ENCODE data around the gene PARD3B. TPM values are rescaled to one million over a fixed set of nuclear protein-coding genes. Genes with fewer than 3 reads are reported as not detected.

Gene PARD3B
- total RNA-seq, 1 experiment from 2014 or later, result 7.6 TPM

DNA sequence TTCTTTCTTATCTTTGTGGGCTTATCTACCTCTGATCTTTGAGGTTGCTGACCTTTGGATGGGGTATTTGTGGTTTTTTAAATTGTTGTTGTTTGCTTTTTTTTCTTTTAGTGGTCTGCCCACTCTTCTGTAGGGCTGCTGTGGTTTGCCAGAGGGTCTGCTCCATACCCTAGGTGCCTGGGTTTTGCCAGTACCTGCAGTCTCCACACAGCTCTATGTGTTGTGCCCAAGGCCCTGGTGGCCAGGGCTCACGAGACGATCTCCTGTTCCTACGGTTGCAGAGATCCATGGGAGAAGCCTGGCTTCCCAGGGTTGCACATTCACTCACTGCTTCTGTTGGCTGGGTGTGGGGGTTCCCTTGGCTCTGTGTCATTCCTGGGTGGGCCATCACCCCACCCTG lies 87.1 kb downstream of the PARD3B start:
- ChIA-PET POLR2A (ENCODE audit: low non-redundant PET) (no interaction called here), CTCF (no interaction called here)
- BruUV-seq (replicated peaks), result no TSS peak
- Histone ChIP-seq H3K4me3 (ENCODE audit: low read depth, low read length, poor library complexity, severe bottlenecking) (no peak overlapping the region), H3K36me3 (ENCODE audit: insufficient read depth, low read length, poor library complexity, severe bottlenecking) (no peaks in the 10 kb centered on the region), H3K4me1 (ENCODE audit: insufficient read depth, low read length, poor library complexity, severe bottlenecking) (no peaks in the 10 kb centered on the region), H3K9me3 (ENCODE audit: low read depth, low read length, poor library complexity, severe bottlenecking) (no peaks in the 10 kb centered on the region), H3K27ac (ENCODE audit: low read depth, low read length, poor library complexity, severe bottlenecking) (no peak overlapping the region), H3K27me3 (replicated peaks; ENCODE audit: insufficient read depth, low read depth, low read length, poor library complexity) (no peaks in the 10 kb centered on the region)
- DNase-seq (ENCODE audit: low spot score), result no peak
- TF ChIP-seq, protein P1, sequence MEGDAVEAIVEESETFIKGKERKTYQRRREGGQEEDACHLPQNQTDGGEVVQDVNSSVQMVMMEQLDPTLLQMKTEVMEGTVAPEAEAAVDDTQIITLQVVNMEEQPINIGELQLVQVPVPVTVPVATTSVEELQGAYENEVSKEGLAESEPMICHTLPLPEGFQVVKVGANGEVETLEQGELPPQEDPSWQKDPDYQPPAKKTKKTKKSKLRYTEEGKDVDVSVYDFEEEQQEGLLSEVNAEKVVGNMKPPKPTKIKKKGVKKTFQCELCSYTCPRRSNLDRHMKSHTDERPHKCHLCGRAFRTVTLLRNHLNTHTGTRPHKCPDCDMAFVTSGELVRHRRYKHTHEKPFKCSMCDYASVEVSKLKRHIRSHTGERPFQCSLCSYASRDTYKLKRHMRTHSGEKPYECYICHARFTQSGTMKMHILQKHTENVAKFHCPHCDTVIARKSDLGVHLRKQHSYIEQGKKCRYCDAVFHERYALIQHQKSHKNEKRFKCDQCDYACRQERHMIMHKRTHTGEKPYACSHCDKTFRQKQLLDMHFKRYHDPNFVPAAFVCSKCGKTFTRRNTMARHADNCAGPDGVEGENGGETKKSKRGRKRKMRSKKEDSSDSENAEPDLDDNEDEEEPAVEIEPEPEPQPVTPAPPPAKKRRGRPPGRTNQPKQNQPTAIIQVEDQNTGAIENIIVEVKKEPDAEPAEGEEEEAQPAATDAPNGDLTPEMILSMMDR (conservative IDR thresholded peaks at IDR 0.05; ENCODE audit: low read depth, low read length), result no peak
- TF ChIP-seq EZH2 (IDR thresholded peaks at IDR 0.05; ENCODE audit: borderline replicate concordance, low read depth, low read length, poor library complexity, severe bottlenecking), result no peak
- intact Hi-C loops (cut with micrococcal nuclease; ENCODE audit: unreplicated experiment), result no loop called here

DNA sequence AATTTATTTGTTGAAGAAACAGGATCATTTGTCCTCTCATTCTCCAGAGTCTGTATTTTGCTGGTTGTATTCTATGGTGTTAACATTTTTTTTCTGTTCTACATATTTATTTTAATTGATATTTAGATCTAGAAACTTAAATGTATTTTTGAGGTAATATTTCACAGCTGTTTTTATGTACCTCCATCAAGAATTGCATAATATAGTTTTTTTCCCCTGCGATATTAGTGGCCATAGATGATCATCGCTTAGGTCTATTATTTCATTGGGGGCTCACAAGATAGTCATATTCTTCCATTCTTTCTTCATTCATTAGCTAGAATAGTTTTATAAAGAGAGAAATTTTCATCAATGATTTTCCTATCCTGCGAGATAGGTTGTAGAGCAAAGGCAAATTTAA lies 89.3 kb downstream of the PARD3B start:
- intact Hi-C loops (cut with micrococcal nuclease; ENCODE audit: unreplicated experiment), result no loop called here
- ChIA-PET POLR2A (ENCODE audit: low non-redundant PET) (no interaction called here), CTCF (no interaction called here)
- no peaks in the 10 kb centered on the region for H3K36me3 ChIP-seq (ENCODE audit: insufficient read depth, low read length, poor library complexity, severe bottlenecking)
- H3K4me3 ChIP-seq (ENCODE audit: low read depth, low read length, poor library complexity, severe bottlenecking), result no peak overlapping the region
- TF ChIP-seq EZH2 (IDR thresholded peaks at IDR 0.05; ENCODE audit: borderline replicate concordance, low read depth, low read length, poor library complexity, severe bottlenecking), result no peak
- TF ChIP-seq, protein P1 (conservative IDR thresholded peaks at IDR 0.05; ENCODE audit: low read depth, low read length), result no peak
- DNase-seq (ENCODE audit: low spot score), result no peak
- no peaks in the 10 kb centered on the region for H3K4me1 ChIP-seq (ENCODE audit: insufficient read depth, low read length, poor library complexity, severe bottlenecking)
- no TSS peak for BruUV-seq (replicated peaks)
- no peak overlapping the region for H3K27ac ChIP-seq (ENCODE audit: low read depth, low read length, poor library complexity, severe bottlenecking)
- no peaks in the 10 kb centered on the region for H3K9me3 ChIP-seq (ENCODE audit: low read depth, low read length, poor library complexity, severe bottlenecking)
- no peaks in the 10 kb centered on the region for H3K27me3 ChIP-seq (replicated peaks; ENCODE audit: insufficient read depth, low read depth, low read length, poor library complexity)

DNA sequence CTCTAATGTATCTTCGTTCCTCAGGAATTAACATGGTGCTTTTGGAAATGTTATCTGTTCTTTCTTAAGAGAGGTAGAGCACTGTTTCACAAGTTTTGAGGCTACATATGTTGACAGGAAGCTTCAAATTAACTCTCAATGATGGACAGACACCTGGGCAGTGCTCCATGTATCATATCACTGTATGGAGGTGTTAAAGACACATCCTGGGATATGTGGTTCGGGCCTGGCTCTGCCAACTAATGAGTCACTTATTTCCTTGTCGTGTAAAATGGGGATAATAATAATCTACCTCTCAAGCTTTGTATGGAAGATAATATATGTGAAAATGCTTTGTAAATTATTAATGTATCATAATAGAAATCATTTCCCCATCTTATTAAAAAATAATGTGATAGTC lies 90.2 kb downstream of the PARD3B start:
- no peak for DNase-seq (ENCODE audit: low spot score)
- no peak for TF ChIP-seq EZH2 (IDR thresholded peaks at IDR 0.05; ENCODE audit: borderline replicate concordance, low read depth, low read length, poor library complexity, severe bottlenecking)
- TF ChIP-seq, protein P1 (conservative IDR thresholded peaks at IDR 0.05; ENCODE audit: low read depth, low read length), result no peak
- Histone ChIP-seq H3K27me3 (replicated peaks; ENCODE audit: insufficient read depth, low read depth, low read length, poor library complexity) (no peaks in the 10 kb centered on the region), H3K27ac (ENCODE audit: low read depth, low read length, poor library complexity, severe bottlenecking) (no peak overlapping the region), H3K9me3 (ENCODE audit: low read depth, low read length, poor library complexity, severe bottlenecking) (no peaks in the 10 kb centered on the region), H3K36me3 (ENCODE audit: insufficient read depth, low read length, poor library complexity, severe bottlenecking) (no peaks in the 10 kb centered on the region), H3K4me3 (ENCODE audit: low read depth, low read length, poor library complexity, severe bottlenecking) (no peak overlapping the region), H3K4me1 (ENCODE audit: insufficient read depth, low read length, poor library complexity, severe bottlenecking) (no peaks in the 10 kb centered on the region)
- POLR2A ChIA-PET (ENCODE audit: low non-redundant PET), result no interaction called here
- BruUV-seq (replicated peaks), result no TSS peak
- intact Hi-C loops (cut with micrococcal nuclease; ENCODE audit: unreplicated experiment), result no loop called here
- CTCF ChIA-PET, result no interaction called here

All from A673 (cell line).